K562 (cell line): Measurements from ENCODE around the gene ACBD5. TPM values are rescaled to one million over a fixed set of nuclear protein-coding genes. Genes with fewer than 3 reads are reported as not detected.

ENCODE experiments used
- ARNT ChIP-seq, 2 experiments: fragments of 450-650 bp; IDR thresholded peaks; 2 replicates each; pipeline ENCODE4 v1.6.1; 2016; ENCODE audit warnings: mild to moderate bottlenecking in 1 of 2
- CCNT2 ChIP-seq: IDR thresholded peaks from 2 replicates; pipeline ENCODE4 v1.6.1; 2011; ENCODE audit warnings: borderline replicate concordance, low read depth, mild to moderate bottlenecking, moderate library complexity, mixed read lengths, low read length; ENCODE audit not compliant: insufficient read length; ENCODE audit errors: extremely low read depth
- ELF2 ChIP-seq: fragments of 250-450 bp; sonication (Bioruptor Pico); IDR thresholded peaks from 2 replicates; pipeline ENCODE4 v1.5.0; 2021; ENCODE audit warnings: mild to moderate bottlenecking
- FOS ChIP-seq: IDR thresholded peaks from 3 replicates; pipeline ENCODE4 v1.6.1; 2011; ENCODE audit not compliant: insufficient read length; ENCODE audit errors: extremely low read depth
- KDM4B ChIP-seq, 2 experiments: fragments of 450-650 bp in 1 of 2; sonication (generic) in 1 of 2; IDR thresholded peaks; 2 replicates each; pipeline ENCODE4 v1.6.1; 2016 to 2017; ENCODE audit warnings: borderline replicate concordance in 2 of 2, antibody characterized with exemption in 1 of 2, low read depth in 1 of 2, mild to moderate bottlenecking in 1 of 2
- PHF8 ChIP-seq: fragments of 200-600 bp; sonication (generic); IDR thresholded peaks from 2 replicates; pipeline ENCODE4 v1.6.1; 2012; ENCODE audit warnings: mixed run types, mild to moderate bottlenecking, inconsistent platforms, low read length, moderate library complexity, borderline replicate concordance
- SAP30 ChIP-seq: fragments of 200-600 bp; sonication (generic); IDR thresholded peaks from 2 replicates; pipeline ENCODE4 v1.6.1; 2012; ENCODE audit warnings: borderline replicate concordance, low read depth, mild to moderate bottlenecking, moderate library complexity, low read length, control low read depth, inconsistent platforms; ENCODE audit not compliant: insufficient read depth, poor library complexity, severe bottlenecking
- SMARCA4 ChIP-seq: fragments of 450-650 bp; IDR thresholded peaks from 2 replicates; pipeline ENCODE4 v1.6.1; 2016
- SMARCC2 ChIP-seq: fragments of 450-650 bp; IDR thresholded peaks from 2 replicates; pipeline ENCODE4 v1.6.1; 2017; ENCODE audit warnings: antibody characterized with exemption, moderate library complexity, mild to moderate bottlenecking, low read depth
- TEAD4 ChIP-seq, 2 experiments: sonication (generic) in 1 of 2; formaldehyde crosslinking in 1 of 2; IDR thresholded peaks; 2 replicates each; pipeline versions ENCODE4 v1.6.1 to v1.8.0; 2012 to 2022; ENCODE audit warnings: borderline replicate concordance in 1 of 2, inconsistent platforms in 1 of 2, low read length in 1 of 2, mild to moderate bottlenecking in 1 of 2, missing genetic modification reagents in 1 of 2
- TOE1 ChIP-seq, 2 experiments: fragments of 450-650 bp in 1 of 2; sonication (generic) in 1 of 2; formaldehyde crosslinking in 1 of 2; IDR thresholded peaks; 2 replicates each; pipeline versions ENCODE4 v1.7.1 to v1.8.0; 2016 to 2022; ENCODE audit warnings: borderline replicate concordance in 2 of 2, mild to moderate bottlenecking in 2 of 2, antibody characterized with exemption in 1 of 2, inconsistent platforms in 1 of 2, low read depth in 1 of 2, missing genetic modification reagents in 1 of 2, moderate library complexity in 1 of 2
- polyA plus RNA-seq, 8 experiments: library from polyadenylated mRNA; depleted of rRNA in 4 of 8; stranded (reverse) in 5 of 8; unstranded in 3 of 8; fragments of >200 nt; fragmentation: Nextera tagmentation in 2 of 8; fragmentation: Illumina TruSeq in 1 of 8; extraction: Ambion mirVana in 2 of 8; extraction: Trizol in 1 of 8; gene quantifications; 2 replicates each; pipeline versions ENCODE4 v1.2.1 to v1.2.3, GENCODE V29; 2011 to 2014; ENCODE audit warnings: inconsistent platforms in 1 of 8, missing spikeins in 1 of 8
- total RNA-seq, 7 experiments: library from RNA; depleted of rRNA in 6 of 7; stranded (reverse); fragments of >200 nt in 6 of 7; fragmentation: Illumina TruSeq in 2 of 7; extraction: Trizol in 2 of 7; gene quantifications; 2 replicates each; pipeline versions ENCODE4 v1.2.1 to v1.2.3, GENCODE V29; 2011 to 2021; ENCODE audit warnings: low replicate concordance in 1 of 7
- TF ChIP-seq, protein P1 (sequence below), 2 experiments: fragments of 200-800 bp in 1 of 2; sonication (Bioruptor generic) in 1 of 2; sonication (generic) in 1 of 2; formaldehyde crosslinking in 1 of 2; IDR thresholded peaks in 1 of 2; conservative IDR thresholded peaks in 1 of 2; 2 replicates each; pipeline versions ENCODE4 v1.5.0 to v1.6.1; 2016 to 2020; ENCODE audit warnings: missing compliant biosample characterization in 1 of 2, missing genetic modification characterization in 1 of 2, missing genetic modification reagents in 1 of 2
- TF ChIP-seq, protein P2 (sequence below): IDR thresholded peaks from 2 replicates; pipeline ENCODE4 v1.6.1; 2011; ENCODE audit not compliant: insufficient read length; ENCODE audit errors: extremely low read depth
- TF ChIP-seq, protein P3 (sequence below): IDR thresholded peaks from 2 replicates; pipeline ENCODE4 v1.6.1; 2016; ENCODE audit warnings: missing genetic modification characterization, missing compliant biosample characterization
- TF ChIP-seq, protein P4 (sequence below): sonication (generic); formaldehyde crosslinking; IDR thresholded peaks from 2 replicates; pipeline ENCODE4 v1.8.0; 2022; ENCODE audit warnings: mild to moderate bottlenecking, missing genetic modification reagents
- TF ChIP-seq, protein P5 (sequence below): fragments of 250-450 bp; sonication (Bioruptor Pico); IDR thresholded peaks from 2 replicates; pipeline ENCODE4 v1.9.0; 2021; ENCODE audit warnings: mild to moderate bottlenecking, inconsistent platforms

The ACBD5 gene
- total and polyA plus RNA-seq, 9 of the 15 experiments (the other 6 are each of a cell fraction or from before 2014, with no cell fraction given), result 1.5 to 10.3 (median 7.8) TPM

DNA sequence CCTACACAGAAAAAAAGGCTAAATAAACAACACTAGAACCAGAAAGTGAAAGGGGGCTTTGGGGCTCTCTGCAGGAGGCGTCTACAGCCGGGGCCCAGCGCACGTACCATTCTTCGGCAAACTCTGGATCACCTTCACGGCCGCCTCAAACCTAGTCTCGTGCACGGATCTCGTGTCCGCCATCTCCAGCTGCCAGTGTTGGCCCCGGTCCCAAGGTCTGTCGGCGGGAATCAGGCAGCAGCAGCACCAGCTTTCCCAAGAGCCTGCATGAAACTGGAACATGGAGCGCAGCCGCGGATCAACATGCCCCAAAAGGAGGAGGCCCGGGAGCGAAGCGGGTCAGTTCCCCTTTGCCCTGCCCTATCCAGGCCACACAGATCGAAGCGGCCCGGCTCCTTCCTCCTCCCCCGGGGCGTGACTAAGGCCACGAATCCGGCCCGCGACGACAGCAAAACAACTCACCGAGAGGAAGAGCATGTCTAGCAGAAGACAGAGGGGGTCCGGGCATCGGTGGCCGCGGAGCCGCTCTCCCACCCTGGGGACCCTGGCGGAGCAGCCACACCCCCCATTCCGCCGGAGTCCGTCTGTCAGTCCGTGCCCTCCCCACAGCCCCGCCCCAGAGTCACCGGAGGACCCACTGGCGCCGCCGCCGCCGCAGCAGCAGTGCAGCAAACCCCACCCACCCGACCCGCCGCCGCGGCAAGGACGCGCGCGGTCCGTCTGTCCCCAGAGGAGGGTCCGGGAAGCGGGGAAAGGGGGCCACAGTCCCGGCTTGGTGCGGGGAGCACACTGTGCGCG, at the start of gene ACBD5 (continued):
- TF ChIP-seq, protein P1, sequence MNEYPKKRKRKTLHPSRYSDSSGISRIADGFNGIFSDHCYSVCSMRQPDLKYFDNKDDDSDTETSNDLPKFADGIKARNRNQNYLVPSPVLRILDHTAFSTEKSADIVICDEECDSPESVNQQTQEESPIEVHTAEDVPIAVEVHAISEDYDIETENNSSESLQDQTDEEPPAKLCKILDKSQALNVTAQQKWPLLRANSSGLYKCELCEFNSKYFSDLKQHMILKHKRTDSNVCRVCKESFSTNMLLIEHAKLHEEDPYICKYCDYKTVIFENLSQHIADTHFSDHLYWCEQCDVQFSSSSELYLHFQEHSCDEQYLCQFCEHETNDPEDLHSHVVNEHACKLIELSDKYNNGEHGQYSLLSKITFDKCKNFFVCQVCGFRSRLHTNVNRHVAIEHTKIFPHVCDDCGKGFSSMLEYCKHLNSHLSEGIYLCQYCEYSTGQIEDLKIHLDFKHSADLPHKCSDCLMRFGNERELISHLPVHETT (CRISPR knock-in tag; conservative IDR thresholded peaks at IDR 0.05 in 1 of 2, IDR thresholded peaks at IDR 0.05 in 1 of 2), result peak in 1 of 2 experiments; percentile 46; a peak in 1 of 4 replicates
- no peak for TF ChIP-seq ARNT (IDR thresholded peaks at IDR 0.05)
- peak; percentile 62; the same call in 1 of the 2 replicates for TF ChIP-seq PHF8
- TF ChIP-seq, protein P2, sequence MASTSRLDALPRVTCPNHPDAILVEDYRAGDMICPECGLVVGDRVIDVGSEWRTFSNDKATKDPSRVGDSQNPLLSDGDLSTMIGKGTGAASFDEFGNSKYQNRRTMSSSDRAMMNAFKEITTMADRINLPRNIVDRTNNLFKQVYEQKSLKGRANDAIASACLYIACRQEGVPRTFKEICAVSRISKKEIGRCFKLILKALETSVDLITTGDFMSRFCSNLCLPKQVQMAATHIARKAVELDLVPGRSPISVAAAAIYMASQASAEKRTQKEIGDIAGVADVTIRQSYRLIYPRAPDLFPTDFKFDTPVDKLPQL, result no peak
- peak; percentile 32 for TF ChIP-seq TOE1 (IDR thresholded peaks at IDR 0.05; ENCODE audit: borderline replicate concordance)
- TF ChIP-seq TOE1 (CRISPR knock-in tag; IDR thresholded peaks at IDR 0.05; ENCODE audit: borderline replicate concordance, low read depth), result no peak
- TF ChIP-seq, protein P3, sequence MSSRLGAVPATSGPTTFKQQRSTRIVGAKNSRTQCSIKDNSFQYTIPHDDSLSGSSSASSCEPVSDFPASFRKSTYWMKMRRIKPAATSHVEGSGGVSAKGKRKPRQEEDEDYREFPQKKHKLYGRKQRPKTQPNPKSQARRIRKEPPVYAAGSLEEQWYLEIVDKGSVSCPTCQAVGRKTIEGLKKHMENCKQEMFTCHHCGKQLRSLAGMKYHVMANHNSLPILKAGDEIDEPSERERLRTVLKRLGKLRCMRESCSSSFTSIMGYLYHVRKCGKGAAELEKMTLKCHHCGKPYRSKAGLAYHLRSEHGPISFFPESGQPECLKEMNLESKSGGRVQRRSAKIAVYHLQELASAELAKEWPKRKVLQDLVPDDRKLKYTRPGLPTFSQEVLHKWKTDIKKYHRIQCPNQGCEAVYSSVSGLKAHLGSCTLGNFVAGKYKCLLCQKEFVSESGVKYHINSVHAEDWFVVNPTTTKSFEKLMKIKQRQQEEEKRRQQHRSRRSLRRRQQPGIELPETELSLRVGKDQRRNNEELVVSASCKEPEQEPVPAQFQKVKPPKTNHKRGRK (tag), result no peak
- TF ChIP-seq, protein P4, sequence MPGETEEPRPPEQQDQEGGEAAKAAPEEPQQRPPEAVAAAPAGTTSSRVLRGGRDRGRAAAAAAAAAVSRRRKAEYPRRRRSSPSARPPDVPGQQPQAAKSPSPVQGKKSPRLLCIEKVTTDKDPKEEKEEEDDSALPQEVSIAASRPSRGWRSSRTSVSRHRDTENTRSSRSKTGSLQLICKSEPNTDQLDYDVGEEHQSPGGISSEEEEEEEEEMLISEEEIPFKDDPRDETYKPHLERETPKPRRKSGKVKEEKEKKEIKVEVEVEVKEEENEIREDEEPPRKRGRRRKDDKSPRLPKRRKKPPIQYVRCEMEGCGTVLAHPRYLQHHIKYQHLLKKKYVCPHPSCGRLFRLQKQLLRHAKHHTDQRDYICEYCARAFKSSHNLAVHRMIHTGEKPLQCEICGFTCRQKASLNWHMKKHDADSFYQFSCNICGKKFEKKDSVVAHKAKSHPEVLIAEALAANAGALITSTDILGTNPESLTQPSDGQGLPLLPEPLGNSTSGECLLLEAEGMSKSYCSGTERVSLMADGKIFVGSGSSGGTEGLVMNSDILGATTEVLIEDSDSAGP (CRISPR knock-in tag), result no peak
- TF ChIP-seq, protein P5, sequence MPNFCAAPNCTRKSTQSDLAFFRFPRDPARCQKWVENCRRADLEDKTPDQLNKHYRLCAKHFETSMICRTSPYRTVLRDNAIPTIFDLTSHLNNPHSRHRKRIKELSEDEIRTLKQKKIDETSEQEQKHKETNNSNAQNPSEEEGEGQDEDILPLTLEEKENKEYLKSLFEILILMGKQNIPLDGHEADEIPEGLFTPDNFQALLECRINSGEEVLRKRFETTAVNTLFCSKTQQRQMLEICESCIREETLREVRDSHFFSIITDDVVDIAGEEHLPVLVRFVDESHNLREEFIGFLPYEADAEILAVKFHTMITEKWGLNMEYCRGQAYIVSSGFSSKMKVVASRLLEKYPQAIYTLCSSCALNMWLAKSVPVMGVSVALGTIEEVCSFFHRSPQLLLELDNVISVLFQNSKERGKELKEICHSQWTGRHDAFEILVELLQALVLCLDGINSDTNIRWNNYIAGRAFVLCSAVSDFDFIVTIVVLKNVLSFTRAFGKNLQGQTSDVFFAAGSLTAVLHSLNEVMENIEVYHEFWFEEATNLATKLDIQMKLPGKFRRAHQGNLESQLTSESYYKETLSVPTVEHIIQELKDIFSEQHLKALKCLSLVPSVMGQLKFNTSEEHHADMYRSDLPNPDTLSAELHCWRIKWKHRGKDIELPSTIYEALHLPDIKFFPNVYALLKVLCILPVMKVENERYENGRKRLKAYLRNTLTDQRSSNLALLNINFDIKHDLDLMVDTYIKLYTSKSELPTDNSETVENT (CRISPR knock-in tag), result peak; percentile 2; the same call in 1 of the 2 replicates
- no peak for TF ChIP-seq SMARCA4
- TF ChIP-seq SMARCC2, result no peak
- TF ChIP-seq CCNT2, result peak; percentile 28
- 0 out of 4 replicates have a peak, but pooled peaks of 1 of the 2 experiments have one; percentile 42 for TF ChIP-seq KDM4B (IDR thresholded peaks at IDR 0.05; ENCODE audit: borderline replicate concordance in 2 of 2, low read depth in 1 of 2)
- TF ChIP-seq FOS, result no peak
- no peak for TF ChIP-seq ELF2 (CRISPR knock-in tag)
- TF ChIP-seq TEAD4 (IDR thresholded peaks at IDR 0.05; ENCODE audit: low read length), result no peak
- no peak for TF ChIP-seq TEAD4 (CRISPR knock-in tag; IDR thresholded peaks at IDR 0.05; ENCODE audit: borderline replicate concordance)
- TF ChIP-seq SAP30, result peak; percentile 83
